Gastrocnemius medialis (tissue), 4 donors: ENCODE results near the gene SYNPR. TPM values are rescaled to one million over a fixed set of nuclear protein-coding genes. Genes with fewer than 3 reads are reported as not detected.

ENCODE experiments used
- ATAC-seq, 2 donors: fragments of 150-250 bp; one replicate each; pipeline ENCODE4 v1.9.1; 2016
- DNase-seq, 2 donors: peaks; one replicate each; pipeline ENCODE4 v3.0.0-alpha.2; 2019
- H3K27ac ChIP-seq, 4 donors: fragments of 200-600 bp; sonication (generic); 1 replicate in 1 of 4; 2 replicates in 3 of 4; pipeline ENCODE4 v1.5.1; 2016 to 2018; ENCODE audit warnings: mild to moderate bottlenecking in 2 of 4, moderate library complexity in 1 of 4
- H3K27me3 ChIP-seq, 3 donors: fragments of 200-600 bp; sonication (generic) in 2 of 3; 1 replicate in 1 of 3; 2 replicates in 2 of 3; pipeline versions ENCODE4 v1.5.1 to v1.6.0; 2016 to 2019; ENCODE audit warnings: mild to moderate bottlenecking in 1 of 3, moderate library complexity in 1 of 3
- H3K36me3 ChIP-seq, 2 donors: fragments of 200-600 bp; sonication (generic) in 1 of 2; one replicate each; pipeline ENCODE4 v1.5.1; 2017 to 2018
- H3K4me1 ChIP-seq, 2 donors: fragments of 200-600 bp; sonication (generic) in 1 of 2; one replicate each; pipeline ENCODE4 v1.5.1; 2016 to 2017; ENCODE audit warnings: mild to moderate bottlenecking in 2 of 2
- H3K4me3 ChIP-seq, 4 donors: fragments of 200-600 bp; sonication (generic) in 3 of 4; 1 replicate in 1 of 4; 2 replicates in 3 of 4; pipeline ENCODE4 v1.5.1; 2016 to 2019; ENCODE audit warnings: mild to moderate bottlenecking in 2 of 4
- H3K9me3 ChIP-seq, 3 donors: fragments of 200-600 bp; sonication (generic) in 2 of 3; 1 replicate in 1 of 3; 2 replicates in 2 of 3; pipeline ENCODE4 v1.5.1; 2016 to 2019
- CTCF ChIP-seq, 5 experiments: fragments of 450-650 bp in 3 of 5; fragments of 200-600 bp in 2 of 5; sonication (generic) in 2 of 5; IDR thresholded peaks in 4 of 5; conservative IDR thresholded peaks in 1 of 5; 1 replicate in 4 of 5; 2 replicates in 1 of 5; pipeline ENCODE4 v1.5.1; 2016 to 2019; ENCODE audit warnings: antibody characterized with exemption in 5 of 5, mild to moderate bottlenecking in 3 of 5, moderate library complexity in 3 of 5
- POLR2A ChIP-seq, 2 donors: fragments of 450-650 bp; IDR thresholded peaks; one replicate each; pipeline ENCODE4 v1.6.1; 2017; ENCODE audit warnings: antibody characterized with exemption in 2 of 2, mild to moderate bottlenecking in 2 of 2, moderate library complexity in 2 of 2
- in situ Hi-C, 4 donors: fragments of 200-750 bp; cut with MboI; loops; one replicate each; pipeline versions ENCODE4 v1.15.0 to v1.8.0; 2017; ENCODE audit warnings: low sequenced_read_pairs in 4 of 4
- intact Hi-C: fragments of 100-400 bp; cut with DNase I; formaldehyde crosslinking; loops from one replicate; pipeline ENCODE4 v1.15.1; 2023; ENCODE audit warnings: low total_unique reads
- total RNA-seq, 4 donors: library from RNA; depleted of rRNA; stranded (reverse); fragments of >200 nt; gene quantifications; one replicate each; pipeline versions ENCODE4 v1.1.0 to v1.2.3, GENCODE V29; 2016

SYNPR gene
- total RNA-seq, 4 donors from 2014 or later = not detected

- in situ Hi-C loops = no loop called here
- TF ChIP-seq CTCF (IDR thresholded peaks at IDR 0.05 in 4 of 5, conservative IDR thresholded peaks at IDR 0.05 in 1 of 5) (no peak), POLR2A (IDR thresholded peaks at IDR 0.05) (no peak)
- ATAC-seq (no peak), DNase-seq (no peak)
- Histone ChIP-seq H3K36me3 (no peaks in the 10 kb centered on the region), H3K27me3 (no peaks in the 10 kb centered on the region), H3K4me3 (no peak overlapping the region), H3K27ac (no peak overlapping the region), H3K4me1 (no peaks in the 10 kb centered on the region), H3K9me3 (no peaks in the 10 kb centered on the region)
- intact Hi-C loops = no loop called here
These were observed 26.3 kb downstream of the SYNPR start for GRCh38 chr3:63304421-63304820.

GRCh38 chr3:63308072-63308471 is 30.0 kb downstream of the SYNPR start:
- no peaks in the 10 kb centered on the region for H3K4me1 ChIP-seq
- H3K27me3 ChIP-seq = no peaks in the 10 kb centered on the region
- intact Hi-C loops = no loop called here
- no peak overlapping the region for H3K27ac ChIP-seq
- ATAC-seq = no peak
- H3K9me3 ChIP-seq = no peaks in the 10 kb centered on the region
- in situ Hi-C loops = no loop called here
- DNase-seq = no peak
- H3K4me3 ChIP-seq = no peak overlapping the region
- H3K36me3 ChIP-seq = no peaks in the 10 kb centered on the region
- TF ChIP-seq POLR2A (IDR thresholded peaks at IDR 0.05) (no peak), CTCF (IDR thresholded peaks at IDR 0.05 in 4 of 5, conservative IDR thresholded peaks at IDR 0.05 in 1 of 5) (no peak)

- Histone ChIP-seq H3K36me3 (no peaks in the 10 kb centered on the region), H3K4me3 (no peak overlapping the region), H3K27ac (no peak overlapping the region), H3K27me3 (no peaks in the 10 kb centered on the region), H3K9me3 (no peaks in the 10 kb centered on the region), H3K4me1 (no peaks in the 10 kb centered on the region)
- DNase-seq = no peak
- in situ Hi-C loops = no loop called here
- TF ChIP-seq CTCF (IDR thresholded peaks at IDR 0.05 in 4 of 5, conservative IDR thresholded peaks at IDR 0.05 in 1 of 5) (no peak), POLR2A (IDR thresholded peaks at IDR 0.05) (no peak)
- ATAC-seq = no peak
- intact Hi-C loops = no loop called here
These were observed 31.7 kb downstream of the SYNPR start for GRCh38 chr3:63309768-63310167.

GRCh38 chr3:63323766-63324165 is 45.7 kb downstream of the SYNPR start:
- Histone ChIP-seq H3K4me1 (no peaks in the 10 kb centered on the region), H3K36me3 (no peaks in the 10 kb centered on the region), H3K4me3 (no peak overlapping the region), H3K27me3 (no peaks in the 10 kb centered on the region), H3K9me3 (no peaks in the 10 kb centered on the region), H3K27ac (no peak overlapping the region)
- DNase-seq = no peak
- in situ Hi-C loops (no loop called here), intact Hi-C loops (no loop called here)
- TF ChIP-seq POLR2A (IDR thresholded peaks at IDR 0.05) (no peak), CTCF (IDR thresholded peaks at IDR 0.05 in 4 of 5, conservative IDR thresholded peaks at IDR 0.05 in 1 of 5) (no peak)
- no peak for ATAC-seq

- Histone ChIP-seq H3K4me1 (no peaks in the 10 kb centered on the region), H3K27me3 (no peaks in the 10 kb centered on the region), H3K27ac (no peak overlapping the region), H3K9me3 (no peaks in the 10 kb centered on the region), H3K36me3 (no peaks in the 10 kb centered on the region), H3K4me3 (no peak overlapping the region)
- in situ Hi-C loops = no loop called here
- TF ChIP-seq CTCF (IDR thresholded peaks at IDR 0.05 in 4 of 5, conservative IDR thresholded peaks at IDR 0.05 in 1 of 5) = no peak
- TF ChIP-seq POLR2A (IDR thresholded peaks at IDR 0.05) = no peak
- intact Hi-C loops = no loop called here
- DNase-seq = no peak
- no peak for ATAC-seq
These were observed 46.5 kb downstream of the SYNPR start for GRCh38 chr3:63324621-63325020.
